DMS 273 treated with DMSO at 0.1 percent for 48 hours (cell line): Measurements from ENCODE around the gene FRMD5.
"Not testable (repeated sequence)": the region's sequence is repeated elsewhere in the genome, so short reads cannot be mapped to it uniquely, and the experiment has no call there.

ENCODE experiments used
- DNase-seq: peaks from one replicate; lab custom pipeline; 2025; lab: John Stamatoyannopoulos, UW

Gene FRMD5

DNA sequence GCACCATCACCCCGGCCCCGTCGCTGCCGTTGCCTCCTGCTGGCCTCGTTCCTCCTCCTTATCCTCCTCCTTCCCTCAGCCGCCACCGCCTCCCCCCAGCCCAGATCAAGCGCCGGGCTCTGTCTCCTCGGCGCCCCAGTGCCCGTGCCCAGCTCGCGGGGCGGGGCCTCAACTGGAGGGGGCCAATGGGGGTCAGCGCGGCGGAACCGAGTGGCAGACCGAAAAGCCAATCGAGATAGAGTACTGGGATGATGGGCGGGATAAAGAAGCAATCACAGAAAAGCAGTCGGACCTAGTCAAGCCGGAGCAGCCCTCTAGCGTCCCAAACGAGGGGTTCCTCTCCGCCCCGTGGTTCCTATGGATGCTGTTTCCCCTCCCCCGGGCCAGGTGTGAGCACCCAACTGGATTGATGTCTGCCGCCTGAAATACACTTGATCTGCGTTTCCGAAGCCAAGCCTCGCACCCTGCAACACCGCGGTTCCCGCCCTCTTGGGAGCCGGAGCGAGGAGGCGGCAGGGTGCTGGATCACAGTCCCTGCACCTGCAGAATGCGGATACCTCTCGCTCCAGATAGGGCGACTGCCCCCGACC lies at the start of gene FRMD5:
TSS of gene FRMD5 (minus strand) at position 121 of the 590 bp plus-strand sequence.
- peak; percentile 93 for DNase-seq

DNA sequence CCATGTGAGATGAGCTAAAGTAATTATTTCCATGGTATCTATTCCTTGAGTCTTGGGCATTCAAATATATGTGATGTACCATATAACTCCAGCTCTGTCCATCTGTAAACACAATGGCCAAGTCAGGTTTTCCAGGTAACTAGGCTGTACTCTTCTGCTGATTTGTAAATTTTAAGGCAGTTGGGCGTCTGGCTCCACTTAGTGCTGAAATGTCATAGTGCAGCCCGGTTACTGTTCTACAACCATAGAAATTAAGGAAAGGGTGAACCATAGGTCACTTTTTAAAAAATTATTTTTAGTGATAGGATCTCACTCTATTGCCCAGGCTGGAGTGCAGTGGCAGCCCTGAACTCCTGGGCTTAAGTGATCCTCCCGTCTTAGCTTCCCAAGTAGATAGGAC lies 48.8 kb upstream of the FRMD5 start:
- no peak for DNase-seq

DNA sequence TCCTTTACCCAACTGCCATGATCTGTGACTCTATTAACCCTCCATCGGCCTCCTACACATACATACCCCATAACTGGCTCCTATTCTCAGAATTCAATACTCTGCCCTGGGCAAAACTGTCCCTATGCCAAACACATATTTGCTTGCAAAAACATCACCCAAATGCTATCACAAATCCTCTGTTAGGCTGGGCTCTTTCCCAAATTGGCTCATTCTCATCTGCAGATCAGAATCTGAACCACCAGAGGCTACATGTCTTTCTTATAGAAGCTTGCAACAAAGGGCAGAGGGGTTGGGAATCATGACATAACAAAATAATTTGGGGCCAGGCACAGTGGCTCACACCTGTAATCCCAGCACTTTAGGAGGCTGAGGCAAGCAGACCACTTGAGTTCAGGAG lies 48.1 kb upstream of the FRMD5 start:
- no peak for DNase-seq

DNA sequence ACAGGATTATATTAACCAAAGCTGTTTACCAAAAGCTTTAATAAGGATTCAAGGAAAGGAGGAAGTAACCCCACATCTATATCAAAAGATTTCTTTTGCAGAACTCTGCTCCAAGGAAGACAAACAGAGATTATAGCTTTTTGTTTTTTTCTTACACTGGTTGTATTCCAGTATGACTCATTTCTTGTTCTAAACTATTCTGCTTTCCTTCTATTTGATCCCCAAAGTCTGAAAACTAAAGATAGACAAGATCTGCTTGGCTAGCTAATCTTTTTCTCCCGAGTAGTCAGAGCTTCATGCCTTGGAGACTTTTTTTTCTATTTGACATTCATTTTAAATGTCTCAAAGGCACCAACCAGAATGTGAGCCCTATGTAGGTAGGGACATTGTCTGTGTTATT lies 36.8 kb upstream of the FRMD5 start:
- no peak for DNase-seq

DNA sequence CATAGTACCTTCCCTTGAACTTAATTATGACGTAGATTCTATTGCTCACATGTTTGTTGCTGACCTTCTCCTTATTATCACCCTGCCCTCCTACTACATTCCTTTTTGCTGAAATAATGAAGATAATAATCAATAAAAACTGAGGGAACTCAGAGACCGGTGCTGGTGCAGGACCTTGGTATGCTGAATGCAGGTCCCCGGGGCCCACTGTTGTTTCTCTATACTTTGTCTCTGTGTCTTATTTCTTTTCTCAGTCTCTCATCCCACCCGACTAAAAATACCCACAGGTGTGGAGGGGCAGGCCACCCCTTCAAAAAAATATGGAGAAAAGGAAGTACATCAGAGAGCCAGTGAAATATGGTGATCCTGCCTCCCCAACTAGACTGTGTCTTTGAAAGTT lies 34.2 kb upstream of the FRMD5 start:
- not testable (repeated sequence) for DNase-seq

DNA sequence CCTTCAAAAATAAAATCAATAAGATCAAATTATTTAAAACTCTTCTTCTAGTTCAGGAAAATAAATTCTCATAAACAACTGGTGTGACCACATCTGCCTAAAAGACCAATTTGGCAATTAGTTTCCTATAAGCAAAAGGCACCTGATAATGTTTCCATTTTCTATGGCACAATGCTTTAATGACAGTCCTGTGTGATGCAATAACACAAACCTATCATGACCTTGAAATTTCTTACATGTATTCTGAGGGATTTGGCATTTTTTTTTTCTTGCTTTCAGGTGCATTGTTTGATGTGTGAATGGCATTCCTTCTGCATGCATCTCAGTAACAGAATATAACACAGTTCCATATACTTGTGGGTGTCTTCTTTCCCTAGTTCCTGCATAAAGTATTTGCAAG lies 32.5 kb upstream of the FRMD5 start:
- DNase-seq, result no peak

DNA sequence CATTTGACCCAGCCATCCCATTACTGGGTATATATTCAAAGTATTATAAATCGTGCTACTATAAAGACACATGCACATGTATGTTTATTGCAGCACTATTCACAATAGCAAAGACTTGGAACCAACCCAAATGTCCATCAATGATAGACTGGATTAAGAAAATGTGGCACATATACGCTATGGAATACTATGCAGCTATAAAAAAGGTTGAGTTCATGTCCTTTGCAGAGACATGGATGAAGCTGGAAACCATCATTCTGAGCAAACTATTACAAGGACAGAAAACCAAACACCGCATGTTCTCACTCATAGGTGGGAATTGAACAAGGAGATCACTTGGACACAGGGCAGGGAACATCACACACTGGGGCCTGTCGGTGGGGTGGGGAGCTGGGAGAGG lies 31.9 kb upstream of the FRMD5 start:
- not testable (repeated sequence) for DNase-seq

DNA sequence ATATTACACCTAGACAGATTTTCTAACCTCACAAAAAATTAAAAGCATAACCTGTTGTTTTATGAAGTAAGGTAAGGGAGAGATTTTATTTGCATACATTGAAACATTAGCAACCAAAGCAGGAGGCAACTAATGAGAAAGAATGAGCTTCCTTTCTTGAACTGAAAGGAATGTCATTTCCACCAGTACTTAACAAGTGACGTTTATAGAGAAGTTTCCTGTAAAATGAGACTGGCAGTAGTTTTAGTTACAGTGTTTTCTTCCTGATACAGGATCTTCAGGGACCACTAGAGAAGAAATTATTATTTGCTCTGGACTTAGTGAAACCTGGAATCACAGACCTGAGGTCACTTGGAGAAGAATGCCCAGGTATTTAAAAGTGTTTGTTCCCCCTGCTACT lies 27.4 kb upstream of the FRMD5 start:
- DNase-seq, result no peak

DNA sequence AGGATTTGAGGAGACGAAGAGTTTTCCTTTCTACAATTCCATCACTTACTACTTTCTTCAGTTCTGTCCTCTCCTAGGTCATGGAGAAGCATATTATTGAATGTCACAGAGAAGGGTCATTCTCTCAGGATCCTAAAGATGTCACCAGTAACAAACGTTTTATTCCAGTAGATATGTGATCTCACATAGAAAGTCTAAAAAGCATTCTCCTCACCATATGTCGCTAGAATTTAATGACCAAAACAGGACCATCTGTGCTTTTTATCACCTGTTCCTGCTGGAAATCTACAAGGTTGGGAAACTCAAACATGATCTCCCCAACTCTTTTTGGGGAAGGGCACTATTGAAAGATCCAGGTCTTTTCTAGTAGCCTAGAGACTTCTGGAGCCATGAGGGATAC lies 24.0 kb upstream of the FRMD5 start:
- DNase-seq, result peak; percentile 40

DNA sequence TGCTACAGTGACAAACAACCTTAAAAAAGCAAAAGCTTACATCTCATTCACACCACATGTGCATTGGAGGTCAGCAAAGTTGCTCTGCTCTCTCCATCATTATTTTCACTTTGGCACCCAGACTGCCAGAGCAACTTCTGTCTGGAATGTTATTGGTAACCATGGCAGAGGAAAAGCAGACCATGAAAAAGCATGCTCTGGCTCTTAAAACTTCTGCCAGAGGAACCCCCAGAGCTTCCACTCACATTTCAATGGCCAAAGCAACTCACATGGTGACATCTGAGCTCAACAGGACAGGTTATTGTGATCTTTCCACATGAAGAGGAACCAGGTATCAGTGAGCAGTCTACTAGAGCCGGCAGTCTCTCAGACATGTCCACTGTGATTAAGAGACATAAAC lies 21.9 kb upstream of the FRMD5 start:
- DNase-seq, result no peak

DNA sequence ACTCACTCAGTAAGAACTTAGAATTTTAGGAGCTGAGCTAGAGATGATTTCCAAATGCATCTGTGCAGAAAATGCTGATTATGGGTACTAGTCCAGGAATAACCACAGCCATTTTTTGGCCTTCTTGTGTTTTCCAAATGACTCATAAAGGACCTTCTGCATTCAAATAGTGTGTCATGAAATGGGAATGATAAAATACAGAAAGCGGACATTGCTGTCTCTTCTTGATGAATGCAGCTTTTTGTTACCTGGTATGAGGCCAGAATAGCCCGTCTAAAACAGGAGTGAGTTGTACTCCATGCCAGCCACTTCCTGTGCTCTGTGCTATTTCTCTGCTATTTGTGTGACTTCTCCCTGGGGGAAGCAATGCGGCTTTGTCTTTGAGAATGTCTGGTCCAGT lies 20.5 kb upstream of the FRMD5 start:
- no peak for DNase-seq

DNA sequence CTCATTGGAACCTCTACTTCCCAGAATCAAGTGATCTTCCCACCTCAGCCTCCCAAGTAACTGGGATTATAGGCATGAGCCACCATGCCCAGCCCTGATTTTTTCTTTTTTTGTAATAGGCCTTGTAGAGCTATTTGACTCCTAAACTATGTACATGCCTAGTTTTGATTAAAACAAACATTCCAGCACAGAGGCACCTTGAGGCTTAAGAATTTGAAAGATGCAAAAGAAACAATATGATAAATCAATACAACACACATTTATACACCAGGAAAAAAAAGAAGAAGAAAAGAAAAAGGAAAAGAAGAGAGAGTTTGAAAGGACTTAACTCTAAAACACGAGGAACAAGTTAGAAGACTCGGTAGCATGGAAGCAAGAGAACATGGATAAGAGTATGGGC lies 13.9 kb upstream of the FRMD5 start:
- no peak for DNase-seq

DNA sequence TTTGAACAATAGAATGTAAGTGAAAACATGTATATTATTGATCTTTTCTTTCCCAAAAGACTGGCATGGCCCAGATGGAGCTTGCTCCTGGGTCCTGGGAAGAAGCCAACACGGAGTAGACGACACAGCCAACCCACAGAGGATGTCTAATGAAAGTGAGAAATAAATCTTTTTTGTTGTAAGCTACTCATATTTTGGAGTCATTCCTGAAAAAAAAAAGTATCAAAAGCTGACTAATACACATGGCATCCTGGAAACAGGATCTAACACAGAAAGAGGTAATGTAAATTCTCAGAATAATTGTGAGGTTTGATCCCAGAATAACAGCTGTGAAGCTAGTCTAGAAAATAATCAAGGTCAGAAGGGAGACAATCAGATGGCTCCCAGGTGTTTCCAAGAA lies 12.6 kb upstream of the FRMD5 start:
- no peak for DNase-seq

DNA sequence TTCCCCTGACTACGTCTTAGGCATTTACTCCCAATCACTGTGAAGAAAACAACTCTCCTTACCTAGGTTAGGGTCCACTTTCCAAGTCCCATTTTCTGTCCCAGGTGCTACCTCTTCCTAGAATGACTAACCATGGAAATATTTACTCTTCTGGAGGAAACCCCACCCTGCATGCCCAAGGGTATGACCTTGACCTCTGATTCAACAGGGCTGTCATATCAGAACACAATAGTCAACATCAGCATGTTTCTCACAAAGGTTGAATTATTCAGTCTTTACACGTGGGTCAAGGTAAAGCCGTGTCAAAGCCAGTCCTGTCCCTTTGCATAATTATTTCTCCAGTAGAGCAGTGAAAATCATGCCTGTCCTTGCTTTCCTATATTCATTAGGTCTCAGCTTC lies 4.3 kb upstream of the FRMD5 start:
- DNase-seq, result no peak

DNA sequence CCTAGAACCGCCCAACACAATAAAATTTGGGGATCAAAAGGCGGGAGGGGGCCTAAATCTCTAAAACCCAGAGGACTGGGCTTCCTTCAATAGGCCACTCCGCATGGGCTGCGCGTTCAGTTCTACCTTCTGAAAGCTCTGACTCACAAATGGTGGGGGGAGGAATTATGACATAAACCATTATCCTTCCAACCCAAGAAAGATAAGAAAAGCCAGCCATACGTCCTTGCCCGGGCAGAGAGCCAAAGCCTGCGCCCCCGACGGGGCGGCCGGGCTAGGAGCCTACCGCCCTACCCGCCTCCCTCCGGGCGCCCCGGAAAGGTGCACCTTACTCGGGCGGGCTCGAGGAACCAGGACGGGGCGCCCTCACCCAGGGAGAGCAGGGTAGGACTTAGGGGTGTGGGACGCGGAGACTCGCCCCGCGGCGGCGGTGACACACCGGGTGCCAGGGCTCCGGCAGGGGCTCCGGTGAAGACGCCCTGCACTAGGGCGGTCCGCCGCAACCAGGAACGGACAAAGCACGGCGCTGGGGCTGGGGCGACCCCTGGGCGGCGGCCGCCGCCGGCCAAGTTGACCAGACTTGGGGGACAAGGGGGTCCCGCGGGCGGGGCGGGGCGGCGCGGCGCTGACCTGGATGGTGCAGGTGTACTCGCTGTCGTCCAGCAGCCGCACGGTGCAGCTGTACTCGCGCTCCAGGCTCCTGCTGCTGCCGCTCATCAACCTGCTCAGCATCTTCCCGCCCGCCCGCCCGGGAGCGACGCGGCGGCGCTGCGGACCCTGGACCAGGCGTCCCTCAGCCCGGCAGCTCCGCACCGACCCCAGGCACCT lies 534 bp downstream of the FRMD5 start:
- peak; percentile 14 for DNase-seq

DNA sequence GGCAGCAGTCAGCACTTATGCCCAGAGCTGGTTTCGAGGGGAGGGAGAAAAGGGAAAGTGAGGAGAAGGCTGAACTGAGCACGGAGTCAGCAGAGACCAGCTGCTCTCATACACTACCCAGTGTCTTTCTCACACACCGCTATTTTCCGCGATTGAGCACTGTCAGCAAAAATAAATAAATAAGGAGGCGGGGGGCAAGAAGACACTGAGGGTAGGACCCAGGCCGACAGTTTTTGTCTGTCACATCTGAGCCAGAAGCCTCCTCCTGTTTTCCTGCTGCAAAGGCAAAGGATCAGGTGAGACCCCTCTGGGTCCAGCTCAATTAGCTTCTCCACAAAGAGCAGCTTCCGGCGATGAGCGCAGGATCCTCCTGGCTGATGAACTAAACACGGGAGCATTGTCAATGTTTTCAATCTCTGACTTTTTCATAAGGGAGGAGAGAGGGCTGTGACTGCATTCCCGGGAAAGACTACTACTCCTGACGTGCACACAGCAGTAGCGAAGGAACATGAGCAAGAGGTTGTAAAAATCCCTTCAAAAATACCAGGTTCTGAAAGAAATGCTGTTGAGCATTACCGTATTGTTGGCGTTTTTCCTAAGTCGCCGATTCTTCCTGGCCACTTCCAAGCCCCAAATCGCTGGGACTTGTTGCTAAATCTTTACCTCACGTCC lies 1.3 kb downstream of the FRMD5 start:
- DNase-seq, result no peak

DNA sequence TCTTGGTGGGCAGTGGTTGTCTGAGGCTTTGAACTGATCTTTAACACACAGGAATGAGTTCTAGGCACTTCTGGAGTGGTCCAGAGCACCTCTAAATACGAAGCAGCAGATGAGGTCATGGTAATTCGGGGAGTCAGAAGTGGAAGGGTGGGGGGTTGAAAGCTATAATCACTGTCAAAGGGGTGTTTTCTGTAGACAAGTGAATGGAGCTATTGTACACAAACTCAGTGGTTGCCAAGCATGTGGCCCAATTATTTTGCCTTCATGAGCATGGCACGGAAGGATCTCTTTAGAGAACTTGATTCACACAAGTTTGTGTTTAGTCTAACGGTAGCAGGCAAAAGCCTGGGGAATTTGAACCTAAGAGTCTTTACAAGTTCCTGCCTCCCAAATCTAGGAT lies 6.3 kb downstream of the FRMD5 start:
- no peak for DNase-seq

DNA sequence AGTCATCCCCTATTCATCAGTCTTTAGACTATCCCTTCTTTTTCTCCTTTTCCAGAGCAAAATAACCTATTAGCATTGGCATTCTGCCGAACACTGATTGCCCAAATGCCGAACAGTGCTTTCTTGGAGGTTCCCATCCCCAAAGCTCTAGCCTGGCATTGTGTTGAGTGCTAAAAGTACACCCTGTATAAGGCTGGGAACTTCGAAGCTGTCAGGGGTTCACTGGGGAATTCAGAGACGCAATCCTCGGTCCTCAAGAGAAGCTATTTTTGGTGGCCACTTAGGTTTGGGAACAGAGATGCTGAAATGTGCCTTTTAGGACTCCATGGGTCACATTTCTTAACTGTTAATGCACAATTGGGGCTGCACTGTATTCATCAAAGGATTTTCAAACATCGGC lies 8.4 kb downstream of the FRMD5 start:
- DNase-seq, result no peak

DNA sequence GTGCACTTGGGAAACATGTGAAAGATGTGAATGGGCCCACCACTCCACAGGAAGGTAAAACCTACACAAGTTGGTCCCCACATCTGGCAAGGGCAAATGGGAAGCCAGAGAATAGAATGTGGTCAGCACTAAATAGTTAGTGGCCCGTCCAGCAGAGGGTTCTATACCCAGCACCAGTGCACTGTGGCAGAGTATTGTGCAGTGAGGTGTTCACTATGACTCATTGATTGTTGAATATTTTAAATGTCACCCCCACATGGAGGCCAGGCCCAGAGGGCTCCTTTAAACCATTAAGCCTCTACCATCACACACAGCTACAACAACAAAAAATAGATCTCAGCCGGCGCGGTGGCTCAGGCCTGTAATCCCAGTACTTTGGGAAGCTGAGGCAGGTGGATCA lies 11.7 kb downstream of the FRMD5 start:
- DNase-seq, result no peak

DNA sequence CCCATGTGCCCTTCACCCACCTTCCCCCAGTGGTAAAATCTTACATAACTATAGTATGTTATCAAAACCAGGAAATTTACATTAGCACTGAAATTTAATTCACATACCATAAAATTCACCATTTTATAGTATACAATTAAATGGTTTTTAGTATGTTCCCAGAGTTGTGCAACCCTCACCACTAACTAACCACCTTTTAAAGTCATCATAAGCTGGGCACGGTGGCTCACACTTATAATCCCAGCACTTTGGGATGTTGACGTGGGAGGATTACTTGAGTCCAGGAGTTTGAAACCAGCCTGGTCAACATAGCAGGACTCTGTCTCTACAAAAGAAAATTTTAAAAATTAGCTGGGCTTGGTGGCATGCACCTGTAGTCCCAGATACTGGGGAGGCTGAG lies 13.7 kb downstream of the FRMD5 start:
- DNase-seq, result no peak

DNA sequence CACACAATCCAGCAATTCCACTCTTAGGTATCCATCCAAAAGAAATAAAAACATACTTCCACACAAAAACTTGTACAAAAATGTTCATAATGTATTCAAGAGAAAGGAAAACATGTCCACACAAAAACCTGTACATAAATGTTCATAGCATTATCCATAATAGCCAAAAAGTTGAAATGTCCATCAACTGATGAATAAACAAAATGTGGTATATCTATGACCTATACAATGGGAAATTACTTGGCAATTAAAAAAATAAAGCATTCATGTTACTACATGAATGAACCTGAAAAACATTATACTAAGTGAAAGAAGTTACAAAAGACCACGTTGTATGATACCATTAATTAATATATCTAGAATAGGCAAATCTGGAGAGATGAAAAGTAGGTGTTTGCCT lies 17.9 kb downstream of the FRMD5 start:
- DNase-seq, result no peak

DNA sequence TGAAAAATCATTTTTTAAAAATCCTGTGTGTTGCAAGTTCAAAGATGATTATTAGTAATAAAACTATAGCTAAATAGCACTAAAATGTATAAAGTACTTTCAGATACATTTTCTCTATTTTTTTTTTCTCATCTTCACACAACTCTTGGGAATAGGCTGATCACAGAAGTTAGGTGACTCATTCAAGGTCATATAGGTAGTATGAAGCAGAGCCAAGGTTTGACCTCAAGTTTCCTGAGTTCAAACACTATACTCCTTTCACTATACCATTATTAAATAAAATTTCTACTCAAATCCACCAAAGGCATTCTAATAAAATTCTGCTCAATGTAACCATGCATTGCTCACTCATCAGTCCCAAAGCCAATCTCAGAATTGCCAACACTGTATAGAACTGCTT lies 21.3 kb downstream of the FRMD5 start:
- DNase-seq, result no peak

DNA sequence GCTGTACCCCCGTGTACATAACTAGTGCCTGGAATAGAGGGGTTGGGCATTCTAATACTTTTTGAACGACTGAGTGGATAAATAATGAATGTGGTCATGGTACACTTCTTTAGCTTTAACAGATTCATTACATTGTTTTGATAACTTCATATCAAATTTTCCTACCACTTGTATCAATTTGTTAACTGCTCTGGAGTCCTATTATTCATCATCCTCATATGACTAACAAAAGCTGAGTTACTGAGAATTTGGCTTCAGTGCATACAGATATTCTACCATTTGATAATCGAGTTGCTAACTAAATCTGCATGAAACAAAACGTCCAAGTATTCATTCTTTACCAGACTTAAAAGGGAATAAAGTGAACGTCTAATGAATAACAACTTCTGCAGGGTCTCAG lies 31.7 kb downstream of the FRMD5 start:
- DNase-seq, result no peak
